Caco-2 (cell line): Measurements from ENCODE around the gene SETD3. TPM values are rescaled to one million over a fixed set of nuclear protein-coding genes. Genes with fewer than 3 reads are reported as not detected.

Experiments
- BruUV-seq: library from RNA; stranded (reverse); fragments of 400-500 nt; replicated peaks from 2 replicates; lab custom pipeline; 2021; lab: Mats Ljungman, UMichigan
- CTCF ChIA-PET: fragments of 300-600 bp; sonication (Branson Sonifier 250); formaldehyde crosslinking; loops from one replicate; lab custom pipeline; 2022; ENCODE audit warnings: antibody characterized with exemption; lab: Charles Lee
- POLR2A ChIA-PET: fragments of 300-600 bp; sonication (Branson Sonifier 250); formaldehyde crosslinking; loops from one replicate; lab custom pipeline; 2022; ENCODE audit warnings: antibody characterized with exemption; lab: Charles Lee
- DNase-seq, 2 experiments: peaks; one replicate each; pipeline versions ENCODE4 v3.0.0 to v3.0.0-alpha.2; 2020 to 2022
- H3K27me3 ChIP-seq: replicated peaks from 2 replicates; pipeline ENCODE4 v1.6.0; 2011; ENCODE audit warnings: low read length; ENCODE audit not compliant: control insufficient read depth, insufficient read depth
- H3K36me3 ChIP-seq: 2 replicates; pipeline ENCODE4 v1.5.1; 2011; ENCODE audit warnings: low read length; ENCODE audit not compliant: control insufficient read depth, insufficient read depth
- H3K4me1 ChIP-seq: fragments of 250-450 bp; sonication (Bioruptor Pico); 2 replicates; pipeline ENCODE4 v1.5.1; 2020; ENCODE audit warnings: mild to moderate bottlenecking
- H3K4me3 ChIP-seq: 2 replicates; pipeline ENCODE4 v1.5.1; 2011; ENCODE audit warnings: low read depth, mild to moderate bottlenecking, control low read depth, low read length
- H3K9me3 ChIP-seq: fragments of 250-450 bp; sonication (Bioruptor Pico); 2 replicates; pipeline ENCODE4 v1.5.1; 2020; ENCODE audit warnings: mild to moderate bottlenecking, moderate library complexity
- H3K27ac Mint-ChIP-seq: one replicate; pipeline ENCODE4 v1.8.0; 2022; ENCODE audit warnings: mixed read lengths; ENCODE audit not compliant: unreplicated experiment
- H3K27me3 Mint-ChIP-seq: one replicate; pipeline ENCODE4 v1.8.0; 2022; ENCODE audit warnings: mixed read lengths; ENCODE audit not compliant: insufficient read depth, unreplicated experiment
- H3K36me3 Mint-ChIP-seq: one replicate; pipeline ENCODE4 v1.8.0; 2022; ENCODE audit warnings: mild to moderate bottlenecking, mixed read lengths; ENCODE audit not compliant: insufficient read depth, unreplicated experiment
- H3K4me1 Mint-ChIP-seq: one replicate; pipeline ENCODE4 v1.8.0; 2022; ENCODE audit warnings: low read depth, mixed read lengths; ENCODE audit not compliant: unreplicated experiment
- H3K4me3 Mint-ChIP-seq: one replicate; pipeline ENCODE4 v1.8.0; 2022; ENCODE audit warnings: mild to moderate bottlenecking, moderate library complexity, mixed read lengths; ENCODE audit not compliant: unreplicated experiment
- H3K9me3 Mint-ChIP-seq: one replicate; pipeline ENCODE4 v1.8.0; 2022; ENCODE audit warnings: mixed read lengths; ENCODE audit not compliant: unreplicated experiment
- intact Hi-C: fragments of 100-400 bp; cut with micrococcal nuclease; formaldehyde crosslinking; loops from one replicate; pipeline ENCODE4 v1.10.0; 2022; ENCODE audit not compliant: unreplicated experiment
- total RNA-seq: library from RNA; stranded (reverse); gene quantifications from 2 replicates; pipeline ENCODE4 v1.2.3, GENCODE V29; 2022
- TF ChIP-seq, protein P1 (sequence below), 2 experiments: fragments of 200-600 bp in 1 of 2; IDR thresholded peaks; 1 replicate in 1 of 2; 2 replicates in 1 of 2; pipeline versions ENCODE4 v1.5.1 to v1.8.0; 2011 to 2022; ENCODE audit warnings: antibody characterized with exemption in 1 of 2, control low read depth in 1 of 2, inconsistent platforms in 1 of 2, low read depth in 1 of 2, low read length in 1 of 2, mild to moderate bottlenecking in 1 of 2, moderate library complexity in 1 of 2; ENCODE audit not compliant: insufficient read depth in 1 of 2, severe bottlenecking in 1 of 2, unreplicated experiment in 1 of 2

The SETD3 gene
- total RNA-seq, 1 experiment from 2014 or later = 74.3 TPM

DNA sequence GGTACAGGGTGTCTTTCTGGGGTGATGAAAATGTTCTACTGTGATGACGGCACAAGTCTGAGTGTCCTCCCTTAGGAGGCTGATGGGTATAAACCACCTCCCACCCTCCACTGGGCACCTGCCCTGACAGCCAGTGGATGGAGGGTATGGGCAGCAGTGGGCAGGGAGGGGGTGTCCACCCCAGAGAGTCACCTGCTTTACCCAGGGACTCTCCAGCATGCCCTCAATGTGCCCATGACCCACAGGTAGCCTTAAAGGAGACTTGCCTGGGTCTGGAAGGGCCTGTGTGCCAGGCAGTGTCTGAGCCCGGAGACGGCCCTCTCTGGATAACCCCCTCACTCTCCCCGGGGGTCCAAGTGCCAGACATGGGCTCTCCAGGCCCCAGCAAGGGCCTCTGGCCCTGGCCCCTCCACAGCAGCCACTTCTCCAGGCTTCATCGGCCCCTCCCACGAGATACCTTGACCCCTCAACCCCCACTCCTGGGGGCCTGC is 39.3 kb upstream of the SETD3 start:
- Histone ChIP-seq H3K9me3 (no peaks in the 10 kb centered on the region), H3K4me1 (peaks cover 47% of the 10 kb centered on the region), H3K27me3 (no peaks in the 10 kb centered on the region), H3K36me3 (no peaks in the 10 kb centered on the region; the same call in 1 of the 2 replicates), H3K4me3 (no peak overlapping the region)
- Mint-ChIP-seq H3K9me3 (no peaks in the 10 kb centered on the region), H3K4me3 (no peak overlapping the region), H3K27me3 (no peaks in the 10 kb centered on the region), H3K27ac (no peak overlapping the region), H3K36me3 (peaks cover 58% of the 10 kb centered on the region), H3K4me1 (peaks cover 2% of the 10 kb centered on the region)
- BruUV-seq = no TSS peak
- TF ChIP-seq, protein P1, sequence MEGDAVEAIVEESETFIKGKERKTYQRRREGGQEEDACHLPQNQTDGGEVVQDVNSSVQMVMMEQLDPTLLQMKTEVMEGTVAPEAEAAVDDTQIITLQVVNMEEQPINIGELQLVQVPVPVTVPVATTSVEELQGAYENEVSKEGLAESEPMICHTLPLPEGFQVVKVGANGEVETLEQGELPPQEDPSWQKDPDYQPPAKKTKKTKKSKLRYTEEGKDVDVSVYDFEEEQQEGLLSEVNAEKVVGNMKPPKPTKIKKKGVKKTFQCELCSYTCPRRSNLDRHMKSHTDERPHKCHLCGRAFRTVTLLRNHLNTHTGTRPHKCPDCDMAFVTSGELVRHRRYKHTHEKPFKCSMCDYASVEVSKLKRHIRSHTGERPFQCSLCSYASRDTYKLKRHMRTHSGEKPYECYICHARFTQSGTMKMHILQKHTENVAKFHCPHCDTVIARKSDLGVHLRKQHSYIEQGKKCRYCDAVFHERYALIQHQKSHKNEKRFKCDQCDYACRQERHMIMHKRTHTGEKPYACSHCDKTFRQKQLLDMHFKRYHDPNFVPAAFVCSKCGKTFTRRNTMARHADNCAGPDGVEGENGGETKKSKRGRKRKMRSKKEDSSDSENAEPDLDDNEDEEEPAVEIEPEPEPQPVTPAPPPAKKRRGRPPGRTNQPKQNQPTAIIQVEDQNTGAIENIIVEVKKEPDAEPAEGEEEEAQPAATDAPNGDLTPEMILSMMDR (IDR thresholded peaks at IDR 0.05; ENCODE audit: insufficient read depth in 1 of 2, low read depth in 1 of 2, low read length in 1 of 2, severe bottlenecking in 1 of 2, unreplicated experiment in 1 of 2) = no peak
- intact Hi-C loops = loop anchor here (5.0 kb wide), 2 partner anchors 212 to 367 kb away; no protein-coding TSS in a partner anchor
- DNase-seq = peak in 1 of 2 experiments; percentile 25
- ChIA-PET POLR2A (no interaction called here), CTCF (interaction anchor here (0.6 kb wide), 1 partner anchor 26 kb away, joined by 3 read pairs; no protein-coding TSS in a partner anchor)

DNA sequence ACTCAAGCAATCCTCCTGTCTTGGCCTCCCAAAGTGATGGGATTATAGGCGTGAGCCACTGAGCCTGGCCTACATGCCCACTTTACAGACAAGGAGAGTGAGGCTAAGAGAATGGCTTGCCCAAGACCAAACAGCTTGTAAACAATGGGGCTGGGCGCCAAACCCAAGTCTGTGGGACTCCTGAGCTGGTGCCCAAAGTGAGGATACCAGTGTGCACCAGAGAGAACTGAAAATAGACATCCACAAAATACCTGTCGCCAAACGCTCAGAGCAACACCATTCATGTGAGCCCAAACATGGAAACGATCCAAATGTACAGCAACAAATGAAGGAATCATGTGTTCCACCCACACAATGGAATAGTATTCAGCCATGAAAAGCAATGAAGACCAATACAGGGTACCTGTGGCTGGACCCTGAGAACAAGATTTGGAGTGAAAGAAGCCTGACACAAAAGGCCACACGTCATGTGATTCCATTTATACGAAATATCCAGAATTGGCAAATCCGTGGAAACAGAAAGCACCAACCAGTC is 38.8 kb upstream of the SETD3 start:
- POLR2A ChIA-PET = no interaction called here
- no TSS peak for BruUV-seq
- Mint-ChIP-seq H3K36me3 (peaks cover 59% of the 10 kb centered on the region), H3K9me3 (no peaks in the 10 kb centered on the region), H3K27ac (no peak overlapping the region), H3K4me1 (no peaks in the 10 kb centered on the region), H3K4me3 (no peak overlapping the region), H3K27me3 (no peaks in the 10 kb centered on the region)
- DNase-seq = no peak
- Histone ChIP-seq H3K27me3 (no peaks in the 10 kb centered on the region), H3K4me3 (no peak overlapping the region), H3K9me3 (no peaks in the 10 kb centered on the region), H3K36me3 (no peaks in the 10 kb centered on the region; the same call in 1 of the 2 replicates), H3K4me1 (peaks cover 41% of the 10 kb centered on the region)
- CTCF ChIA-PET = interaction anchor here (0.6 to 1.0 kb wide), 2 partner anchors 26 to 57 kb away, joined by 3 read pairs; no protein-coding TSS in a partner anchor
- intact Hi-C loops = no loop called here
- TF ChIP-seq, protein P1 (IDR thresholded peaks at IDR 0.05; ENCODE audit: insufficient read depth in 1 of 2, low read depth in 1 of 2, low read length in 1 of 2, severe bottlenecking in 1 of 2, unreplicated experiment in 1 of 2) = no peak

DNA sequence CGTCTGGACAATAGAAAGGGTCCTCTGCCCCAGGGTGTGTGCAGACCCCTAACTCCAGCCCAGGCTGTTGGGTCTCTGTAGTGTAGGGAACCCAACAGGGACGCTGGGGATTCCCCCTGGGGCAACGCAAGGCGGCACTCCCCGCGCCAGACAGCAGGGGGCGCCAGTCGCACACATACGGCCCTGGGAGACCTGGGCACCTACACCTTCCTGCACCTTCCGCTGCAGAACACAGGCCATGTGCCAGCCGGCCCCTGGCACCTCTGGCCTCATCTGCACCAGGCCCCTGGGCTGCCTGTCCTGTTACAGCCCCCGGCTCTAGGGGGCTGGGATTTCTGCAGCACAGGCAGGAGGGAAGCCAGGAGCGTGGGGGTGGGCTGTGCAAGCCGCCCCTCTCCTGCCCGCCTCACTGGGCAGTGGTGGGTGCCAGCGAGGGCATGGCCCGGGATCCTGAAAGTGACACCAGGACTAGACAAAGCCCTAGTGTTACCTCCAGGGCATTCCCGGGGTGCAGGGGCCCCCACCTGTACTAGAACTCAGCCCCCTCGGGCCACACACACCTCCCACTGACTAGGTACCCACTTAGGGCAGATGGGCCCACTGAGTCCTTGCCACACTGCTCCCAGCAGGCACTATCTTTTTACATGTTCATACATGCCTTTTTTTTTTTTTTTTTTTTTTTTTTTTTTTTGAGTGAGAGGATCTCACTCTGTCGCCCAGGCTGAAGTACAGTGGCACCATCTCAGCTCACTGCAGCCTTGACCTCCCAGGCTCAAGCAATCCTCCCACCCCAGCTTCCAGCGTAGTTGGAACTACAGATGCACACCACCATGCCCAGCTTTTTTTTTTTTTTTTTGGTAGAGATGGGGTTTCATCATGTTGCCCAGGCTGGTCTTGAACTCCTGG is 38.0 kb upstream of the SETD3 start:
- Histone ChIP-seq H3K4me1 (peaks cover 36% of the 10 kb centered on the region), H3K36me3 (no peaks in the 10 kb centered on the region; the same call in none of the 2 replicates), H3K4me3 (no peak overlapping the region), H3K27me3 (no peaks in the 10 kb centered on the region), H3K9me3 (no peaks in the 10 kb centered on the region)
- intact Hi-C loops = loop anchor here (1.0 kb wide), 1 partner anchor 111 kb away; no protein-coding TSS in a partner anchor
- Mint-ChIP-seq H3K9me3 (no peaks in the 10 kb centered on the region), H3K27me3 (no peaks in the 10 kb centered on the region), H3K4me3 (no peak overlapping the region), H3K36me3 (peaks cover 60% of the 10 kb centered on the region), H3K4me1 (no peaks in the 10 kb centered on the region), H3K27ac (no peak overlapping the region)
- CTCF ChIA-PET = interaction anchor here (1.0 kb wide), 1 partner anchor 58 kb away, joined by 3 read pairs; no protein-coding TSS in a partner anchor
- POLR2A ChIA-PET = no interaction called here
- TF ChIP-seq, protein P1 (IDR thresholded peaks at IDR 0.05; ENCODE audit: insufficient read depth in 1 of 2, low read depth in 1 of 2, low read length in 1 of 2, severe bottlenecking in 1 of 2, unreplicated experiment in 1 of 2) = peak; percentile 91 to 94
- DNase-seq = peak; percentile 74 to 85
- no TSS peak for BruUV-seq
